Hindlimb muscle (tissue), 1 donor: ENCODE data around the gene DET1. TPM values are rescaled to one million over a fixed set of nuclear protein-coding genes. Genes with fewer than 3 reads are reported as not detected.

Experiments used
- DNase-seq: peaks from one replicate; pipeline ENCODE4 v3.0.0-alpha.2; 2013
- polyA plus RNA-seq: library from polyadenylated mRNA; unstranded; fragments of 120-200 nt; gene quantifications from one replicate; pipeline ENCODE4 v1.2.1, GENCODE V29; 2013; ENCODE audit not compliant: insufficient read length

Gene DET1
- polyA plus RNA-seq, 1 donor = 12.2 TPM

DNA sequence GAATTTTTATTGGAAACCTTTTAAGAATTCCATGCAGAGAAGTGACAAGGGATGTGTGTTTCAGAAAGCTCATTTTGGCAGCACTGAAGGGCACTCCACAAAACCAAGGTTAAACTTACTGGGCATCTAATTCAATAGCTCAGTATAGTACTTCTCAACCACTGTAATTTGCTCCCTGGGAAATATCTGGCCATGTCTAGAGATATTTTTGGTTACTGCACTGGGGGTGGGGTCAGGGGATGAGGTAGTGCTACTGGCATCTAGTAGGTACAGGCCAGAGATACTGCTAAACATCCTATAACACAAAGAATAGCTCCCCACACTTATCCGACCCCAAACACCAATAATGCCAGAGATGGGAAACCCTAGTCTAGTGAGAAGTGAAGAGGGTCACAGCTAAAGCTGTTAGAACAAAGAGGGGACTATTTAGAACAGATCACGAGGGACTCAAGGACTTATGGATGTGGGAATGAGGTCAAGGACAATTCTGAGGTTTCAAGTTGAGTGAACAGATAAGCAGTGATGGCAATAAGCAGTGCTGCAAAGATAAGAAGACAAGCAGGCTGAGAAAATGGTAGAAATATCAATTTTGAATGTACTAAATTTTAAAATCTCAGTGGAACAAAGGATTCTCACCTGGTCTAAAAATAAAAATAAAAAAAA is 82.5 kb downstream of the DET1 start:
- DNase-seq = no peak

Other genes starting within 250 kb of the DET1 start
- 23.4 TPM for gene MRPL46, start 79.3 kb downstream of the DET1 start, polyA plus RNA-seq
- gene MRPS11, start 79.0 kb downstream of the DET1 start, polyA plus RNA-seq = 42.7 TPM
- gene AEN, start 74.7 kb upstream of the DET1 start, polyA plus RNA-seq = 4.7 TPM
- 0.88 TPM for gene ISG20, start 92.3 kb upstream of the DET1 start, polyA plus RNA-seq